ENCODE data around the gene SH3D19.

Gene SH3D19

GRCh38 chr4:151195801-151196200 lies 129.6 kb downstream of the SH3D19 start:
- peak; percentile 25 for DNase-seq (ENCODE audit: low spot score)

GRCh38 chr4:151193414-151193813 lies 132.0 kb downstream of the SH3D19 start:
- no peak for DNase-seq (ENCODE audit: low spot score)

GRCh38 chr4:151192556-151193235 lies 132.7 kb downstream of the SH3D19 start:
- no peak for DNase-seq (ENCODE audit: low spot score)

GRCh38 chr4:151184523-151185458 lies 140.6 kb downstream of the SH3D19 start:
- no peak for DNase-seq (ENCODE audit: low spot score)

- no peak for DNase-seq (ENCODE audit: low spot score)
Observed at GRCh38 chr4:151182455-151182996, 142.9 kb downstream of the SH3D19 start.

GRCh38 chr4:151176685-151177084 lies 148.7 kb downstream of the SH3D19 start:
- no peak for DNase-seq (ENCODE audit: low spot score)

- DNase-seq (ENCODE audit: low spot score): no peak
Observed at GRCh38 chr4:151175754-151176631, 149.4 kb downstream of the SH3D19 start.

GRCh38 chr4:151175233-151175632 lies 150.2 kb downstream of the SH3D19 start:
- DNase-seq (ENCODE audit: low spot score): no peak

GRCh38 chr4:151174784-151175183 lies 150.6 kb downstream of the SH3D19 start:
- no peak for DNase-seq (ENCODE audit: low spot score)

GRCh38 chr4:151173871-151174270 lies 151.5 kb downstream of the SH3D19 start:
- DNase-seq (ENCODE audit: low spot score): no peak

GRCh38 chr4:151169900-151170299 lies 155.5 kb downstream of the SH3D19 start:
- no peak for DNase-seq (ENCODE audit: low spot score)

GRCh38 chr4:151169223-151169622 lies 156.2 kb downstream of the SH3D19 start:
- peak; percentile 16 for DNase-seq (ENCODE audit: low spot score)

- no peak for DNase-seq (ENCODE audit: low spot score)
Observed at GRCh38 chr4:151167561-151167960, 157.8 kb downstream of the SH3D19 start.

GRCh38 chr4:151166636-151167035 lies 158.8 kb downstream of the SH3D19 start:
- no peak for DNase-seq (ENCODE audit: low spot score)

GRCh38 chr4:151165205-151166000 lies 160.0 kb downstream of the SH3D19 start:
- no peak for DNase-seq (ENCODE audit: low spot score)

GRCh38 chr4:151163855-151164254 lies 161.6 kb downstream of the SH3D19 start:
- DNase-seq (ENCODE audit: low spot score): no peak

GRCh38 chr4:151158979-151159378 lies 166.4 kb downstream of the SH3D19 start:
- DNase-seq (ENCODE audit: low spot score): no peak

- DNase-seq (ENCODE audit: low spot score): no peak
Observed at GRCh38 chr4:151157543-151157942, 167.9 kb downstream of the SH3D19 start.

- no peak for DNase-seq (ENCODE audit: low spot score)
Observed at GRCh38 chr4:151153585-151153984, 171.8 kb downstream of the SH3D19 start.

GRCh38 chr4:151152028-151152427 lies 173.4 kb downstream of the SH3D19 start:
- no peak for DNase-seq (ENCODE audit: low spot score)
